Erythroblast (primary cell): ENCODE measurements around the gene PITPNB.
A peak's percentile ranks its signal among the peaks of the same experiment; 100 is the strongest.

ENCODE experiments used
- DNase-seq, 2 experiments: peaks; one replicate each; lab custom pipeline; 2025; lab: John Stamatoyannopoulos, UW
- GATA1 ChIP-seq: IDR thresholded peaks from 2 replicates; pipeline ENCODE4 v1.6.1; 2011; ENCODE audit warnings: low read depth, mild to moderate bottlenecking, control low read depth, low read length, moderate library complexity
- POLR2A ChIP-seq: IDR thresholded peaks from 2 replicates; pipeline ENCODE4 v1.6.1; 2011; ENCODE audit warnings: mild to moderate bottlenecking, low read length

PITPNB gene

DNA sequence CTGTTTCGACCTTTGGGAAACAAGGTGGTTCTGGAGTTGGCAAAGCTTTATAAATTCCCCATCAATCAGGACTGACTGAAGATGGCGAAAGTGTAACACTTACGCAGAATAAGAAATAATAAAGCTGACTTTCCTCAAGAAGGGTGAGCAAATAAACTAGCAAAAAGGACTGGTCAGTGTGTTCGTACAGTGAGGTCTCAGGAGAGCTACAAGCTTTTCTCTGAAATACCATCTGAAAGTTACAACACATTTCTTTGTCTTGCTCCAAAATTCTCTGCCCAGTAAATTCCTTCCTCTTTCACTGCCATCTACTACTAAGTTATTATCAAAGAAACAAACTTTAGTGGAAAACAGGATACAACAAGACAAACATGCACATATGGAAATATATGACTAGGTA is 13.4 kb downstream of the PITPNB start:
- TF ChIP-seq POLR2A (no peak), GATA1 (no peak)
- no peak for DNase-seq

DNA sequence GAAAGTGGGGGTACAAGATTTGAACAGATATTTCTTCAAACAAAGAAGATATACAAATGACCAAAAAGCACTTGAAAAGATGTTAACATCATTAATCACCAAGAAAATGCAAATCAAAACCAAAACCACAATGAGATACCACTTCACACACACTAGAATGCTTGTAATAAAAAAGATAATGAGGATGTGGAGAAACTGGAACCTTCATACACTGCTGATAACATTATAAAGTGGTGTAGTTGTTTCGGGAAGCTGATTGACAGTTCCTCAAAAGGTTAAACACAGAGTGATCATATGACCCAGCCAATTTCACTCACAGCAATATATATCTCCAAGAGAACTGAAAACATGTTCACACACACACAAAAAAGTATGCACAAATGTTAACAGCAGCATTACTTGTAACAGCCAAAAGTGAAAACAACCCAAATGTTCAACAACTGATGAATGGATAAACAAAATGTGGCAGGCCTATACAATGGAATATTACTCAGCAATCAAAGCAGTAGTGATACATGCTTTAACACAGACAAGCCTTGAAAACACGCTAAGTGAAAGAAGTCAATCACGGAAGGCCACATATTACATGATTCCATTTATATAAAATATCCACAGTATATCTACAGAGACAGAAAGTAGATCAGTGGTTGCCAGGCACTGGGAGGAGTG is 15.1 kb downstream of the PITPNB start:
- no peak for TF ChIP-seq GATA1
- TF ChIP-seq POLR2A, result no peak
- DNase-seq, result peak in 1 of 2 experiments; percentile 7

GRCh38 chr22:27900153-27900552 is 18.9 kb downstream of the PITPNB start:
- TF ChIP-seq POLR2A (no peak), GATA1 (no peak)
- no peak for DNase-seq

GRCh38 chr22:27896245-27896644 is 22.8 kb downstream of the PITPNB start:
- no peak for TF ChIP-seq POLR2A
- DNase-seq, result peak in 1 of 2 experiments; percentile 40

DNA sequence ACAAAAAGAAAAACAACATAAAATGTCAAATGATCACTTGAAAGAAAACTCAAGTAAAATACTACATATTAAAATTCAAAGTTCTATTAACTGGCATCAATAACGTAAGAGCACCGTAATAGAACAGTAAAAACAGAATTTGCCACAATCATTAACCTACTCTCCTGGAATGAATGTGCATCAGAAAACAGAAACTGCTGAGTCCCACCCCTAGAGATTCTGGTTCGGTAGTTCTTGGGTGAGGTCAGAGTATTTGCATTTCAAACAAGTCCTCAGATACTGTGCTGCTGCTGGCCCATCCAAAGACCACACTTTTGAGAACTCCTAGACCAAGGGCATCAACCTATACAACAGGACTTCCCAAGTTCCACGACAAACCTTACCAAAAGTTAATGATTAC is 23.5 kb downstream of the PITPNB start:
- DNase-seq, result no peak
- TF ChIP-seq POLR2A, result no peak
- TF ChIP-seq GATA1, result no peak

DNA sequence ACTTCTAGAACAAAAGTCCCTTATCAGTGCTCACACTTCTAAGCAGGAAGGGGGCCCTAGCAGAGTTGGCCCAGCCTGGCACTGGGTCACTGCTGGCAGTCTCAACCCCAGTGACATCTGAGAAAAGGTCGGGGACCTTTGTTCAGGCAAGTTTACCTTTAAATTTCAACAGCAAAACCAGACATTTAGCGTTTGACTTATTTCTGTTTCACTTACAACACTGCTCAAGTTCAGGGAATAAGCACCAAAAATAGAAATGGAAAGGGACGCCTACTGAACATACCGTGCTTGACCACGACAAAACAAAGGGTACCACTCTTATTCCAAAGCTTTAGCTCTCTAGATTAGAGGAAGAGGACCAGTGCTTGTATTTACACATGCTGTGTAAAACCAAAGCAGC is 26.2 kb downstream of the PITPNB start:
- DNase-seq, result no peak
- TF ChIP-seq POLR2A, result no peak
- no peak for TF ChIP-seq GATA1

DNA sequence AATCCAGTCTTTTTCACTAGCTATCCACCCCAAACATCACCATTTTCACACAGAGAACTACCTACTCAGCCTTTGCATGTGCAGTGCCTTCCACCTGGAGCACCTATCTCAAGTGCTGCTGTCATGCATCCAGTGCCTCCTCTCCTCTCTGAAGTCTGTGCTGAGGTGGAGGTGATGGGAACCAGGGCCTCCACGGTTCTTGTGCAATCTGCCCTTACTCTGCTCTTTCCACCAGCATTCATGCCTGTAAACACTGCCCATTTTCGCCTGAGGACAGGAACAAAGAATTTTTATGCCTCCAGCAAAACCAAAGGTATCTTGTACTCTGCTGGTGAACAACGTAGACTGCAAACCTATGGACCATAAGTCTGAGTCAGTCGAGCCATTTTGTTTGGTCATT is 27.0 kb downstream of the PITPNB start:
- DNase-seq, result no peak
- TF ChIP-seq POLR2A (no peak), GATA1 (no peak)

DNA sequence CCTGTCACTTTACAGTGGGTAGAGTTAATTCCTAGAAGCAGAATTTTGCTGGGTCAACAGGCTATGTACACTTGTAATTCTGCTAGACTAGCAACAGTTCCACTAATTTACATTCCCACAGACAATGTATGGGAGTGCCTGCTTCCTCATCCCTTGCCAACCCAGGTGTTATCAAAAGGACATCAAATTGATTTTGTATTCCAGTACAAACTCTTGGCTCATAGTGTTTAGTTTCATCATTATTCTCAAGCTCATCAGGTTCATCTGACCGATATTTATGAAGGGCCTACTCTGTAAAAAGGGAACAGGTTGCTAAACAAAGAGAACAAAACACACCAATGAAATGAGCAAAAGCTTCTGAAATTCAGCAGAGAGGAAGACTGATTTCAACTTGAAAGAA is 30.7 kb downstream of the PITPNB start:
- DNase-seq, result no peak

GRCh38 chr22:27886843-27887151 is 32.3 kb downstream of the PITPNB start:
- no peak for DNase-seq
- TF ChIP-seq POLR2A (no peak), GATA1 (no peak)

More for the DNA sequence above, 30.7 kb downstream of the PITPNB start:
- TF ChIP-seq POLR2A (no peak), GATA1 (no peak)

- DNase-seq, result peak; percentile 42 to 66
- TF ChIP-seq POLR2A, result no peak
- TF ChIP-seq GATA1, result no peak
Observed at GRCh38 chr22:27885977-27886842, 32.8 kb downstream of the PITPNB start.

GRCh38 chr22:27883656-27884350 is 35.3 kb downstream of the PITPNB start:
- DNase-seq, result no peak
- TF ChIP-seq POLR2A (no peak), GATA1 (no peak)

DNA sequence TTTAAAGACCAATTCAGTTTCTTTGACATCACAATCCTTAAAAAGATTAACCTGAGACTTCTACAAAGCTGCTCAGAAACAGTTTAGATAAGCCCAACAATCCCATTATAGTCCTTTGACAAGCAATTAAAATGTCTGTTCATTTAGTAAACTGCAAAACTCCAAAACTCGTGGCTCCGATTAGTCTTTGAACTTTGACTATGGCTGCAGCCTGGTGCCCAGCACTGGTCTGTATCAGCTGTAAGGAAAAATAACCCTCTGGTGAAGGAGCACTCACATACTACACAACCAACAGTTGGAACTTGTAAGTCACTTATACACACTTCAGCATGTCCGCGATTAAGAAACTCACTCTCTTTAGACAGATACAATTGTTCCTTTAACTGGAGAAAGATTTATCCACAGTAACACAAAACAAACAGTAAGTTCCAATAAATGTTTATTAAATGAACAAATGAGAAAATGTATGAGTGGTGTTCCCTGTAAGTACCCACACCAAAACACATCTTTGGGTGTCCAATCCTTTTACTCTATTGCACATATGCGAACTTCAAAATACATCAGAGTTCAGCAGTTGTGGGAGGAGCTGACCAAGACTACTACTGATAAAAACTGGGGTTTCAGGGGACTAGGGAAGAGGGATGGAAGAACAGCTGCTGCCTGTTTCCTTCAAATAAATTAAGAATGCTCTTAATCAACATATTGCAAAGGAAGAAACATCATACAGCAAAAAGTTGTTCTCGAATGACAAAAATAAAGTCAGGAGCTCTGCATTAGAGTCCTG is 36.4 kb downstream of the PITPNB start:
- TF ChIP-seq GATA1 (no peak), POLR2A (no peak)
- DNase-seq, result no peak

DNA sequence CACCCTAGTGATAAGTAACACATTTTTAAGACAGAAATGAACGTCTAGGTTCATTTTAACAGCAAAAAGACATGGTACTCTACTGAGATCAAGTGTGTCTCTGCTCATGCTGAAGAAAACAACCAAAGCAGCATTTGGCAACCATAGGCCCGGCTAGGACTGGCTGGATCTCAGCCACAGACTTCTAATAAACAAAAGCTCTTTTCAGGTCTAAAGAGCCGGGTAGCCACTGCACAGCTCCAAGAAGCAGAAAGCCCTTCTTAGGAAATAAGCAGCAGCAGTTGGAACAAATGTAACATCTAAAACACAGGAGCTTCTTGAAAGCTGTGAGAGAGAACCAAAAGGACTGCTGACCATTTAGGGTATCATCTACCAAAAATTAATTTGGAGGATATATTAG is 37.6 kb downstream of the PITPNB start:
- no peak for DNase-seq
- no peak for TF ChIP-seq GATA1
